Endometrium (tissue), 2 donors: ENCODE measurements around the gene NRG4.
"Not testable (repeated sequence)": the region's sequence is repeated elsewhere in the genome, so short reads cannot be mapped to it uniquely, and the experiment has no call there.

Experiments used
- FAIRE-seq: peaks from 2 replicates; lab custom pipeline; 2012; peaks lifted over from hg19 to GRCh38; lab: Jason Lieb, UNC
- donor health status: control.
- donor health status: control.

Gene NRG4

GRCh38 chr15:75994220-75994619, 18.0 kb downstream of the NRG4 start:
- no peak for FAIRE-seq

- FAIRE-seq = no peak
Observed at GRCh38 chr15:75992897-75993296, 19.3 kb downstream of the NRG4 start.

- FAIRE-seq = no peak
Observed at GRCh38 chr15:75989875-75990274, 22.3 kb downstream of the NRG4 start.

DNA sequence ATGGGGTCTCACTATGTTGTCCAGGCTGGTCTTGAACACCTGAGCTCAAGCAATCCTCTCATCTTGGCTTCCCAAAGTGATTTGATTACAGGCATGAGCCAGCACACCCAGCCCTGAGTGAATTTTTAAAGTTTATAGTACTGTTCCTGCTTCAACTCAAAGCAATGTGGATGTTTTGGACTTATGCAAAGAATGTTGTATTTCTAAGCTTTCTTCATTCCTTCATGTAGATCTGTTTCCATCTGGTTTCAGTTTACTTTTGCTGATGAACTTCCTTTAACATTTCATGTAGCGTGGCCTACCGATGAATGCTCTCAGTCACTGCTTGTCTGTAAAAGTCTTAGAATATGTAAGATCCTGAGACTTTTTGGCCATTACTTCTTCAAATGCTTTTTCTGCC, 23.2 kb downstream of the NRG4 start:
- peak; percentile 64 for FAIRE-seq

DNA sequence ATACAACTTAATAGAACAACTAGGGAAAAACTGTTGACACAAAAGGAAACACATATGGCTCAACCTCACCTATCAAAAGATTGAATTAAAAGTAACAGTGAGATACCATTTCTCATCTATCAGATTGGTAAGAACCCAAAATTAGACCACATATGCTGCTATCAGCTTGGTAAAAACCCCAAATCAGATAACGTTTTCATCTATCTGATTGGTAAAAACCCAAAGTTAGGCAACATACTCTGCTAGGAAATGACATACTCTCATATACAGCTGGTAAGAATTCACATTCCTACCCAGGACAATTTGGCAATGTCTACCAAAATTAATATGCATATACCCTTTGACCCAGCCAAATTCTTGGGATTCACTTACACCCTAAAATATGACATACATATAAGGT, 26.3 kb downstream of the NRG4 start:
- FAIRE-seq = no peak

- not testable (repeated sequence) for FAIRE-seq
Observed at GRCh38 chr15:75984706-75985105, 27.5 kb downstream of the NRG4 start.

DNA sequence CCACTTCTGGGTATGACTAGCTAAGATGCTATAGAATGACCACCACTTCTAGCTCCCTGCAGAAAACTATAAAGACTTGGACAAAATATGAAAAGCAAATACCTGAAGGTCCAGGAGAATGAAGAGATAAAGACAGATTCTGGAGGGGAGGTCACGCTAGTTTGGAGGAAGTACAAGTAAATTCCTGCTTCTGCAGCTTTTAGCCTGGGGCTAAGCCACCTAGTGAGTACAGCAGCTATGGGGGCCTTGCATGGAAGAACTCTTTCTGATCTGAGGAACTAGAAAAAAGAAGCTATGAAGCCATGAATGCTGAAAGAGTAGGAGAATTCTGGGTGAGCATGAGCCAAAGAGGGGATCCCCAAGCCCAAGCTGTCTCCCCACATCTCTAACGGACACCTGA, 29.8 kb downstream of the NRG4 start:
- FAIRE-seq = no peak

- FAIRE-seq = no peak
Observed at GRCh38 chr15:75981149-75981815, 30.9 kb downstream of the NRG4 start.

- FAIRE-seq = not testable (repeated sequence)
Observed at GRCh38 chr15:75976766-75977165, 35.5 kb downstream of the NRG4 start.

DNA sequence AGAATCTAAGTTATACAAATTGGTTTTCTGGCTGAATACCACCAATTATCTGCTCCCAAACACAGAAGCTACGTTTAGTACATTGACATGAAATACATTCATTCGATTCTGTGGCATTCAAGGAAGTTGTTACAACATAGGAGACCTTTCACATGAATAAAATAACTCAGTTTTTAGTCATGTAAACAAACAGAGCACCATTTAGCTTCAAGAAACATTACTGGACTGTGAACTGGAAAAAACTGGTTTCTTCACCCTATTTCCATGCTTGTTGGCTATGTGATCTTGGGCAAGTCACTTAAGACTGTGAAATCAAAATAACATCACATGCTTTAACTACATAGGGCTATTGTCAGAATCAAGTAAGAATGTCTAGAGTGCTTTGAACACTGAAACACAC, 46.2 kb downstream of the NRG4 start:
- no peak for FAIRE-seq

DNA sequence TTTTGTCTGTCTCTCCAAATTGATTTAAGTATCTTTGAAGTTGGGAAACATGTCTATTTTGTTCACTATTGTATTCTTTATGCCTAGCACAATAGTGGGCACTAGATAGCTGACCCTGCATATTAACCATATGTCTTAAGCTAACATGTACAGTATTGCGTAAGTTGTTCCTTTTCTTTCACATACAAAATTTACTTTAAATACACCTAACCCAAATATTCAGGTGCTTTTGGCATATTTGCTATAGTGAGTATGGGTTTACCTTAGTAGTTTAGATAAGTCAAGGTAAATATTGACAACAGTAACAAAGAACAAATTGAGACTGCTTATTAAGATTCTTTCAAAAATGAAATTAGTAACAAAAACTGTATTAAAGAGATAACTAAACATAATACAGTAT, 50.9 kb downstream of the NRG4 start:
- no peak for FAIRE-seq

DNA sequence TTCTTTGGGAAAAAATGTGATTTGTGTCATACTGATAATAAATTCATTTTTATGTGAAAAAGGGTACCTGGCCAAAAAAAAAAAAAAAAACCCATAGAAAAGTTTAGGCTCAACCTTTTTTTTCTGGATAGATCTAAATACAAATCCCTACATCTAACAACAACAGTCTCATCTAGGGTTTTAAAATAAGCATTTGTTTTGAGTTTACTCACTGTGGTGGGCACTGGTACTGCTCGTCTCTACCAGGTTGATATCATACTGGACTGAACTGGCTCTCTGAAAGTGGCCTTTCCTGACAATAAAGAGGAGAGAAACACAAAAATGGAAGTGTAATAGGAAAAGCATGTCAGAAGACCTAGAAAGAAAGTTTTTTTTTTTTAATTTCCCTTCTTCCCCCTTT, 56.5 kb downstream of the NRG4 start:
- FAIRE-seq = no peak

- no peak for FAIRE-seq
Observed at GRCh38 chr15:75952525-75952924, 59.7 kb downstream of the NRG4 start.

DNA sequence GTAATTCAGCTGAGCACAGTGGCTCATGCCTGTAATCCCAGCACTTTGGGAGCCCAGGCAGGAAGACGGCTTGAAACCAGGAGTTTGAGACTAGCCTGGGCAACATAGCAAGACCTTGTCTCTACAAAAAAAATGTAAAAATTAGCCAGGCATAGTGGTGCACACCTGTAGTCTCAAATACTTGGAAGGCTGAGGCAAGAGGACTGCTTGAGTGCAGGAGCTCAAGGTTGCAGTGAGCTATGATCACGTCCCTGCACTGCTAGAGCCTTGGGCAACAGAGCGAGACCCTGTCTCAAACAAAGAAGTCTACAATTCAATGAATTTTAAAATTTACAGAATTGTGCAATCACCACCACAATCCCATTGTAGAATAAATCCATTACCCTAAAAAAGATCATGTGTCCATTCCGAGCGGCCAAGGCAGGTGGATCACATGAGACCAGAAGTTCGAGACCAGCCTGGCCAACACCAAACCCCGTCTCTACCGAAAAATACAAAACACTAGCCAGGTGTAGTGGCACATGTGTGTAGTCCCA, 63.4 kb downstream of the NRG4 start:
- no peak for FAIRE-seq

GRCh38 chr15:75947092-75947491, 65.1 kb downstream of the NRG4 start:
- no peak for FAIRE-seq

DNA sequence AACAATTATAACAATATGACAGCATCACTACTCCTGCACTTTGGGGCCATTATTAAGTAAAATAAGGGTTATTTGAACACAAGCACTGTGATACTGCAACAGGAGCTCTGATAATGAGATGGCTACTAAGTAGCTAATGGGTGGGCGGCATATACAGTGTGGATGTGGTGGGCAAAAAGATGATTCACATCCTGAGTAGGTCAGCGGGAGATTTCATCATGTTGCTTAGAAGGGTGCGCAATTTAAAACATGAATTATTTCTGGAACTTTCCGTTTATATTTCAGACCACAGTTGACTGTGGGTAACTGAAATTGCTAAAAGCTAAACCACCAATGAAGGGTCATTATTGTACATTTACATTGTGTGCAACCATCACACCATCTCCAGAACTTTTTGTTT, 66.3 kb downstream of the NRG4 start:
- FAIRE-seq = no peak

GRCh38 chr15:75943713-75944215, 68.5 kb downstream of the NRG4 start:
- FAIRE-seq = no peak

- no peak for FAIRE-seq
Observed at GRCh38 chr15:75943246-75943645, 69.0 kb downstream of the NRG4 start.

DNA sequence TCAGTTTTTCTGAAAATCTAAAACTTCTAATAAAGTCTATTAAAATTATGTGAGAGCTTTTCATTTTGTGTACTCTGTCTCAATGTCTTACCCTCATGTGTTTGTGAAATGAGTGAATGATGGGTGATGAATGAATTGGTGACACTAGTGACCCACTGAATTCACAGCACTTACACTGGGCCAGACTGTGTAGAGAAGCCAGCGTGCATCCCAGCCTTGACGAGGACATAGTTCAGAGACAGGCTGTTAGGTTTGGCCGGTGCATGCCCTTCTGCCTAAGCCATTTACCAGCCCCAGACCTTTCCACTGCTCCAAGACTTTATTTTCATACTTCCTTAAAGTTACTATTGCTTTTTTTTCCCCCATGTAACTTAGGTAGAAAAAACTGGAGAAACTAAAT, 69.8 kb downstream of the NRG4 start:
- FAIRE-seq = no peak

- no peak for FAIRE-seq
Observed at GRCh38 chr15:75930866-75931265, 81.4 kb downstream of the NRG4 start.

- FAIRE-seq = no peak
Observed at GRCh38 chr15:75929799-75930565, 82.2 kb downstream of the NRG4 start.

- no peak for FAIRE-seq
Observed at GRCh38 chr15:75928680-75929608, 83.3 kb downstream of the NRG4 start.
